ENCODE data around the gene AKIRIN1. TPM values are rescaled to one million over a fixed set of nuclear protein-coding genes. Genes with fewer than 3 reads are reported as not detected.
A peak's percentile ranks its signal among the peaks of the same experiment; 100 is the strongest.

AKIRIN1 gene
- total and polyA plus RNA-seq, 10 of the 15 experiments (the other 5 are each of a cell fraction or from before 2014, with no cell fraction given), result 7.5 to 72.3 (median 50.4) TPM

DNA sequence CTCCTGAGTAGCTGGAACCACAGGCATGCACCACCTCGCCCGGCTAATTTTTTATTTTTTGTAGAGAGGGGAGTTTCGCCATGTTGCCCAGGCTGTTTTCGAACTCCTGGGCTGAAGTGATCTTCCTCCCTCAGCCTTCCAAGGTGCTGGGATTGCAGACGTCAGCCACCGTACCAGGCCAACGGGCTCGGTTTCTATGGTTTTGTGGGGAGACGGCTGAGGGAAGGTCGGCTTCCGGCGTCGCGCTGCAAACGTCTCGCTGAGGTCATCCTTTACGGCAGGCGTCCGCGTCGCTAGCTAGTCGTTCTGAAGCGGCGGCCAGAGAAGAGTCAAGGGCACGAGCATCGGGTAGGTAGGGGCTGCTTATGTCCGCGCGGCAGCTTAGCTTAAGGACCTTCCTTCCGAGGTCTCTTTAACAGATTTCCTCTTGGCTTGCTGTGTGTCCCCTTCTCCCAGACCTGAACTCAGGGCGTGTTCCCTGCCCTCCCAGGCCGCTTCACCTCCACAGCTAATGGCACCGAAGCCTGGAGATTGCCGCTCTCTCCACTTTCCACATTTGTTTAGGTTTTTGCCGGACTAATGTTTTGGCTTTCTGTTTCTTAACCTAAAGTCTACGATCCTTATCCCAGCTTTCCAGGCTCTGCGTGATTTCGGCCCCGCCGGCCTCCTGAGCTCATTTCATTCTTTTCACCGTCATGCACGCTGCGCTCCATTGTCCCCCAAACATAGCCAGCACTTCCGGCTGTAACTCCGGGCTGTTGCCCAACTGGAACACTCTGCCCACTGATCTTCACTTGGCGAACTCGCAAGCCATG is 35.2 kb downstream of the AKIRIN1 start, which contains the start of gene NDUFS5 (continued):
- TF ChIP-seq, protein P1, sequence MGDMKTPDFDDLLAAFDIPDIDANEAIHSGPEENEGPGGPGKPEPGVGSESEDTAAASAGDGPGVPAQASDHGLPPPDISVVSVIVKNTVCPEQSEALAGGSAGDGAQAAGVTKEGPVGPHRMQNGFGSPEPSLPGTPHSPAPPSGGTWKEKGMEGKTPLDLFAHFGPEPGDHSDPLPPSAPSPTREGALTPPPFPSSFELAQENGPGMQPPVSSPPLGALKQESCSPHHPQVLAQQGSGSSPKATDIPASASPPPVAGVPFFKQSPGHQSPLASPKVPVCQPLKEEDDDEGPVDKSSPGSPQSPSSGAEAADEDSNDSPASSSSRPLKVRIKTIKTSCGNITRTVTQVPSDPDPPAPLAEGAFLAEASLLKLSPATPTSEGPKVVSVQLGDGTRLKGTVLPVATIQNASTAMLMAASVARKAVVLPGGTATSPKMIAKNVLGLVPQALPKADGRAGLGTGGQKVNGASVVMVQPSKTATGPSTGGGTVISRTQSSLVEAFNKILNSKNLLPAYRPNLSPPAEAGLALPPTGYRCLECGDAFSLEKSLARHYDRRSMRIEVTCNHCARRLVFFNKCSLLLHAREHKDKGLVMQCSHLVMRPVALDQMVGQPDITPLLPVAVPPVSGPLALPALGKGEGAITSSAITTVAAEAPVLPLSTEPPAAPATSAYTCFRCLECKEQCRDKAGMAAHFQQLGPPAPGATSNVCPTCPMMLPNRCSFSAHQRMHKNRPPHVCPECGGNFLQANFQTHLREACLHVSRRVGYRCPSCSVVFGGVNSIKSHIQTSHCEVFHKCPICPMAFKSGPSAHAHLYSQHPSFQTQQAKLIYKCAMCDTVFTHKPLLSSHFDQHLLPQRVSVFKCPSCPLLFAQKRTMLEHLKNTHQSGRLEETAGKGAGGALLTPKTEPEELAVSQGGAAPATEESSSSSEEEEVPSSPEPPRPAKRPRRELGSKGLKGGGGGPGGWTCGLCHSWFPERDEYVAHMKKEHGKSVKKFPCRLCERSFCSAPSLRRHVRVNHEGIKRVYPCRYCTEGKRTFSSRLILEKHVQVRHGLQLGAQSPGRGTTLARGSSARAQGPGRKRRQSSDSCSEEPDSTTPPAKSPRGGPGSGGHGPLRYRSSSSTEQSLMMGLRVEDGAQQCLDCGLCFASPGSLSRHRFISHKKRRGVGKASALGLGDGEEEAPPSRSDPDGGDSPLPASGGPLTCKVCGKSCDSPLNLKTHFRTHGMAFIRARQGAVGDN (IDR thresholded peaks at IDR 0.05), result peak; percentile 90
- TF ChIP-seq SMARCA5 (IDR thresholded peaks at IDR 0.05), result 0 out of 2 replicates have a peak, but pooled peaks have one; percentile 63
- TF ChIP-seq, protein P2, sequence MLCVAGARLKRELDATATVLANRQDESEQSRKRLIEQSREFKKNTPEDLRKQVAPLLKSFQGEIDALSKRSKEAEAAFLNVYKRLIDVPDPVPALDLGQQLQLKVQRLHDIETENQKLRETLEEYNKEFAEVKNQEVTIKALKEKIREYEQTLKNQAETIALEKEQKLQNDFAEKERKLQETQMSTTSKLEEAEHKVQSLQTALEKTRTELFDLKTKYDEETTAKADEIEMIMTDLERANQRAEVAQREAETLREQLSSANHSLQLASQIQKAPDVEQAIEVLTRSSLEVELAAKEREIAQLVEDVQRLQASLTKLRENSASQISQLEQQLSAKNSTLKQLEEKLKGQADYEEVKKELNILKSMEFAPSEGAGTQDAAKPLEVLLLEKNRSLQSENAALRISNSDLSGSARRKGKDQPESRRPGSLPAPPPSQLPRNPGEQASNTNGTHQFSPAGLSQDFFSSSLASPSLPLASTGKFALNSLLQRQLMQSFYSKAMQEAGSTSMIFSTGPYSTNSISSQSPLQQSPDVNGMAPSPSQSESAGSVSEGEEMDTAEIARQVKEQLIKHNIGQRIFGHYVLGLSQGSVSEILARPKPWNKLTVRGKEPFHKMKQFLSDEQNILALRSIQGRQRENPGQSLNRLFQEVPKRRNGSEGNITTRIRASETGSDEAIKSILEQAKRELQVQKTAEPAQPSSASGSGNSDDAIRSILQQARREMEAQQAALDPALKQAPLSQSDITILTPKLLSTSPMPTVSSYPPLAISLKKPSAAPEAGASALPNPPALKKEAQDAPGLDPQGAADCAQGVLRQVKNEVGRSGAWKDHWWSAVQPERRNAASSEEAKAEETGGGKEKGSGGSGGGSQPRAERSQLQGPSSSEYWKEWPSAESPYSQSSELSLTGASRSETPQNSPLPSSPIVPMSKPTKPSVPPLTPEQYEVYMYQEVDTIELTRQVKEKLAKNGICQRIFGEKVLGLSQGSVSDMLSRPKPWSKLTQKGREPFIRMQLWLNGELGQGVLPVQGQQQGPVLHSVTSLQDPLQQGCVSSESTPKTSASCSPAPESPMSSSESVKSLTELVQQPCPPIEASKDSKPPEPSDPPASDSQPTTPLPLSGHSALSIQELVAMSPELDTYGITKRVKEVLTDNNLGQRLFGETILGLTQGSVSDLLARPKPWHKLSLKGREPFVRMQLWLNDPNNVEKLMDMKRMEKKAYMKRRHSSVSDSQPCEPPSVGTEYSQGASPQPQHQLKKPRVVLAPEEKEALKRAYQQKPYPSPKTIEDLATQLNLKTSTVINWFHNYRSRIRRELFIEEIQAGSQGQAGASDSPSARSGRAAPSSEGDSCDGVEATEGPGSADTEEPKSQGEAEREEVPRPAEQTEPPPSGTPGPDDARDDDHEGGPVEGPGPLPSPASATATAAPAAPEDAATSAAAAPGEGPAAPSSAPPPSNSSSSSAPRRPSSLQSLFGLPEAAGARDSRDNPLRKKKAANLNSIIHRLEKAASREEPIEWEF (IDR thresholded peaks at IDR 0.05; ENCODE audit: insufficient replicate concordance, low read depth, low read length), result no peak
